HEK293 (cell line): Measurements from ENCODE around the gene KRTAP23-1.

ENCODE experiments used
- CTCF ChIA-PET: fragments of 350-600 bp; formaldehyde crosslinking; extraction: SDS; loops from one replicate; lab custom pipeline; 2021; ENCODE audit warnings: antibody characterized with exemption; lab: Yijun Ruan, JAX
- POLR2A ChIA-PET: fragments of 300-600 bp; formaldehyde crosslinking; extraction: SDS; loops from one replicate; lab custom pipeline; 2020; ENCODE audit warnings: antibody characterized with exemption, inconsistent platforms; lab: Yijun Ruan, JAX
- H3K27ac ChIP-seq: fragments of 200-500 bp; sonication (Bioruptor generic); 2 replicates; pipeline ENCODE4 v1.5.1; 2014; ENCODE audit warnings: low read depth, low read length, control low read depth, inconsistent platforms; ENCODE audit errors: extremely low read depth
- H3K36me3 ChIP-seq, 2 experiments: fragments of 200-500 bp in 1 of 2; sonication (Bioruptor generic) in 1 of 2; 1 replicate in 1 of 2; 2 replicates in 1 of 2; pipeline ENCODE4 v1.5.1; 2014 to 2017; ENCODE audit warnings: inconsistent platforms in 2 of 2, low read length in 2 of 2; ENCODE audit not compliant: control insufficient read depth in 2 of 2, insufficient read depth in 1 of 2
- H3K4me1 ChIP-seq: fragments of 200-500 bp; sonication (Bioruptor generic); 2 replicates; pipeline ENCODE4 v1.5.1; 2014; ENCODE audit warnings: mild to moderate bottlenecking, low read length, inconsistent platforms; ENCODE audit not compliant: control insufficient read depth, insufficient read depth
- H3K4me3 ChIP-seq: 2 replicates; pipeline ENCODE4 v1.5.1; 2011; ENCODE audit warnings: low read depth, mild to moderate bottlenecking, control low read depth, low read length, moderate library complexity
- H3K9me3 ChIP-seq: fragments of 200-500 bp; sonication (Bioruptor generic); 2 replicates; pipeline ENCODE4 v1.5.1; 2014; ENCODE audit warnings: low read depth, low read length, inconsistent platforms; ENCODE audit not compliant: control insufficient read depth, insufficient read depth
- AEBP2 ChIP-seq: fragments of 450-650 bp; formaldehyde crosslinking; IDR thresholded peaks from 2 replicates; pipeline ENCODE4 v1.5.1; 2016; ENCODE audit warnings: missing biosample characterization, missing genetic modification characterization, borderline replicate concordance
- BCL6B ChIP-seq: fragments of 450-650 bp; formaldehyde crosslinking; IDR thresholded peaks from 2 replicates; pipeline ENCODE4 v1.5.1; 2017; ENCODE audit warnings: missing biosample characterization, missing genetic modification characterization
- HOXA7 ChIP-seq: sonication (generic); formaldehyde crosslinking; IDR thresholded peaks from 2 replicates; pipeline ENCODE4 v1.8.1; 2022; ENCODE audit warnings: missing genetic modification reagents, borderline replicate concordance
- IKZF3 ChIP-seq: fragments of 450-650 bp; IDR thresholded peaks from 2 replicates; pipeline ENCODE4 v1.5.0; 2018; ENCODE audit warnings: missing biosample characterization, mild to moderate bottlenecking, missing genetic modification characterization, moderate library complexity
- INSM2 ChIP-seq: fragments of 450-650 bp; formaldehyde crosslinking; IDR thresholded peaks from 2 replicates; pipeline ENCODE4 v1.5.1; 2016; ENCODE audit warnings: missing biosample characterization, missing genetic modification characterization
- KLF1 ChIP-seq: fragments of 450-650 bp; formaldehyde crosslinking; IDR thresholded peaks from 2 replicates; pipeline ENCODE4 v1.5.1; 2016; ENCODE audit warnings: missing biosample characterization, missing genetic modification characterization
- KLF17 ChIP-seq: fragments of 450-650 bp; formaldehyde crosslinking; IDR thresholded peaks from 2 replicates; pipeline ENCODE4 v1.5.1; 2016; ENCODE audit warnings: missing biosample characterization, missing genetic modification characterization
- MYNN ChIP-seq: fragments of 450-650 bp; formaldehyde crosslinking; IDR thresholded peaks from 2 replicates; pipeline ENCODE4 v1.5.1; 2016; ENCODE audit warnings: missing biosample characterization, missing genetic modification characterization, borderline replicate concordance
- ZFP3 ChIP-seq: fragments of 450-650 bp; formaldehyde crosslinking; IDR thresholded peaks from 2 replicates; pipeline ENCODE4 v1.5.1; 2016; ENCODE audit warnings: low read depth, missing biosample characterization, missing genetic modification characterization
- ZFP41 ChIP-seq: fragments of 450-650 bp; formaldehyde crosslinking; IDR thresholded peaks from 2 replicates; pipeline ENCODE4 v1.5.1; 2016; ENCODE audit warnings: missing biosample characterization, missing genetic modification characterization, borderline replicate concordance
- ZNF157 ChIP-seq: fragments of 450-650 bp; formaldehyde crosslinking; IDR thresholded peaks from 2 replicates; pipeline ENCODE4 v1.5.1; 2016; ENCODE audit warnings: missing biosample characterization, missing genetic modification characterization
- ZNF26 ChIP-seq: fragments of 450-650 bp; formaldehyde crosslinking; IDR thresholded peaks from 2 replicates; pipeline ENCODE4 v1.5.1; 2016; ENCODE audit warnings: missing biosample characterization, missing genetic modification characterization
- ZNF324 ChIP-seq: fragments of 450-650 bp; formaldehyde crosslinking; IDR thresholded peaks from 2 replicates; pipeline ENCODE4 v1.5.1; 2016; ENCODE audit warnings: missing biosample characterization, missing genetic modification characterization
- ZNF404 ChIP-seq: fragments of 450-650 bp; formaldehyde crosslinking; IDR thresholded peaks from 2 replicates; pipeline ENCODE4 v1.5.1; 2017; ENCODE audit warnings: missing biosample characterization, missing genetic modification characterization
- ZNF433 ChIP-seq: fragments of 450-650 bp; formaldehyde crosslinking; IDR thresholded peaks from 2 replicates; pipeline ENCODE4 v1.5.1; 2016; ENCODE audit warnings: missing biosample characterization, missing genetic modification characterization, low read depth
- ZNF449 ChIP-seq: fragments of 450-650 bp; formaldehyde crosslinking; IDR thresholded peaks from 2 replicates; pipeline ENCODE4 v1.5.1; 2017; ENCODE audit warnings: missing biosample characterization, mild to moderate bottlenecking, missing genetic modification characterization, moderate library complexity
- ZNF514 ChIP-seq: fragments of 450-650 bp; formaldehyde crosslinking; IDR thresholded peaks from 2 replicates; pipeline ENCODE4 v1.5.1; 2016; ENCODE audit warnings: missing biosample characterization, missing genetic modification characterization
- ZNF558 ChIP-seq: fragments of 450-650 bp; formaldehyde crosslinking; IDR thresholded peaks from 2 replicates; pipeline ENCODE4 v1.5.1; 2016; ENCODE audit warnings: missing biosample characterization, missing genetic modification characterization
- ZNF561 ChIP-seq: fragments of 450-650 bp; IDR thresholded peaks from 2 replicates; pipeline ENCODE4 v1.5.1; 2018; ENCODE audit warnings: missing biosample characterization, missing genetic modification characterization, borderline replicate concordance
- ZNF571 ChIP-seq: fragments of 450-650 bp; formaldehyde crosslinking; IDR thresholded peaks from 2 replicates; pipeline ENCODE4 v1.5.0; 2017; ENCODE audit warnings: missing biosample characterization, missing genetic modification characterization
- ZNF585B ChIP-seq: fragments of 450-650 bp; formaldehyde crosslinking; IDR thresholded peaks from 2 replicates; pipeline ENCODE4 v1.5.1; 2016; ENCODE audit warnings: missing biosample characterization, missing genetic modification characterization
- ZNF776 ChIP-seq: fragments of 450-650 bp; formaldehyde crosslinking; IDR thresholded peaks from 2 replicates; pipeline ENCODE4 v1.5.0; 2017; ENCODE audit warnings: missing biosample characterization, missing genetic modification characterization, borderline replicate concordance
- ZNF792 ChIP-seq: fragments of 450-650 bp; formaldehyde crosslinking; IDR thresholded peaks from 2 replicates; pipeline ENCODE4 v1.5.1; 2016; ENCODE audit warnings: missing biosample characterization, missing genetic modification characterization
- ZXDB ChIP-seq: fragments of 450-650 bp; formaldehyde crosslinking; IDR thresholded peaks from 2 replicates; pipeline ENCODE4 v1.5.1; 2016; ENCODE audit warnings: missing biosample characterization, missing genetic modification characterization

The KRTAP23-1 gene

GRCh38 chr21:30336596-30336995 is 11.8 kb downstream of the KRTAP23-1 start (continued):
- no peak for TF ChIP-seq BCL6B (tag by site-specific recombination)
- TF ChIP-seq ZXDB (tag by site-specific recombination), result no peak
- TF ChIP-seq ZNF585B (tag by site-specific recombination), result no peak
- TF ChIP-seq ZNF433, result no peak

- POLR2A ChIA-PET, result no interaction called here
- CTCF ChIA-PET, result interaction anchor here (0.7 to 1.0 kb wide), 2 partner anchors 8 to 11 kb away, joined by 3 to 4 read pairs; no protein-coding TSS in a partner anchor
- H3K4me1 ChIP-seq, result no peaks in the 10 kb centered on the region
Observed at GRCh38 chr21:30333736-30334135, 14.7 kb downstream of the KRTAP23-1 start.

GRCh38 chr21:30332681-30333080 is 15.7 kb downstream of the KRTAP23-1 start:
- Histone ChIP-seq H3K36me3 (no peaks in the 10 kb centered on the region), H3K4me1 (no peaks in the 10 kb centered on the region), H3K9me3 (no peaks in the 10 kb centered on the region), H3K27ac (no peak overlapping the region), H3K4me3 (no peak overlapping the region)
- TF ChIP-seq ZNF157 (tag by site-specific recombination) (no peak), HOXA7 (CRISPR knock-in tag) (no peak), ZFP41 (tag by site-specific recombination) (no peak), IKZF3 (tag by site-specific recombination) (no peak), ZNF776 (no peak), ZNF26 (tag by site-specific recombination) (no peak), MYNN (tag by site-specific recombination) (no peak), ZFP3 (no peak), ZNF558 (tag by site-specific recombination) (no peak), ZNF571 (tag by site-specific recombination) (no peak), ZNF514 (tag by site-specific recombination) (no peak), ZNF792 (no peak), KLF1 (tag by site-specific recombination) (no peak), AEBP2 (tag by site-specific recombination) (no peak), KLF17 (tag by site-specific recombination) (no peak), ZNF324 (tag by site-specific recombination) (no peak), ZNF404 (tag by site-specific recombination) (no peak), ZNF561 (tag by site-specific recombination) (no peak), INSM2 (tag by site-specific recombination) (no peak)
- ChIA-PET POLR2A (no interaction called here), CTCF (interaction anchor here (1.4 kb wide), 1 partner anchor 76 kb away, joined by 6 read pairs; no protein-coding TSS in a partner anchor)

More at GRCh38 chr21:30333736-30334135, 14.7 kb downstream of the KRTAP23-1 start:
- Histone ChIP-seq H3K36me3 (no peaks in the 10 kb centered on the region), H3K27ac (no peak overlapping the region), H3K4me3 (no peak overlapping the region), H3K9me3 (no peaks in the 10 kb centered on the region)
- no peak for TF ChIP-seq ZNF449 (tag by site-specific recombination)
